GM03348 (cell line): ENCODE results near the gene FUT1.
"Not testable (repeated sequence)": the region's sequence is repeated elsewhere in the genome, so short reads cannot be mapped to it uniquely, and the experiment has no call there.

Experiments used
- DNase-seq: peaks from one replicate; pipeline ENCODE4 v3.0.0; 2012; ENCODE audit warnings: low spot score

Gene FUT1

GRCh38 chr19:48752496-48753365 is at the start of gene FUT1:
TSS of gene FUT1 (minus strand) at chr19:48752641. CDS start at chr19:48751281, 1,360 bp downstream.
- DNase-seq = peak; percentile 72

GRCh38 chr19:48799358-48800300 is 47.2 kb upstream of the FUT1 start:
- DNase-seq = no peak

GRCh38 chr19:48798937-48799336 is 46.5 kb upstream of the FUT1 start:
- no peak for DNase-seq

- no peak for DNase-seq
Observed at GRCh38 chr19:48797103-48797502, 44.7 kb upstream of the FUT1 start.

DNA sequence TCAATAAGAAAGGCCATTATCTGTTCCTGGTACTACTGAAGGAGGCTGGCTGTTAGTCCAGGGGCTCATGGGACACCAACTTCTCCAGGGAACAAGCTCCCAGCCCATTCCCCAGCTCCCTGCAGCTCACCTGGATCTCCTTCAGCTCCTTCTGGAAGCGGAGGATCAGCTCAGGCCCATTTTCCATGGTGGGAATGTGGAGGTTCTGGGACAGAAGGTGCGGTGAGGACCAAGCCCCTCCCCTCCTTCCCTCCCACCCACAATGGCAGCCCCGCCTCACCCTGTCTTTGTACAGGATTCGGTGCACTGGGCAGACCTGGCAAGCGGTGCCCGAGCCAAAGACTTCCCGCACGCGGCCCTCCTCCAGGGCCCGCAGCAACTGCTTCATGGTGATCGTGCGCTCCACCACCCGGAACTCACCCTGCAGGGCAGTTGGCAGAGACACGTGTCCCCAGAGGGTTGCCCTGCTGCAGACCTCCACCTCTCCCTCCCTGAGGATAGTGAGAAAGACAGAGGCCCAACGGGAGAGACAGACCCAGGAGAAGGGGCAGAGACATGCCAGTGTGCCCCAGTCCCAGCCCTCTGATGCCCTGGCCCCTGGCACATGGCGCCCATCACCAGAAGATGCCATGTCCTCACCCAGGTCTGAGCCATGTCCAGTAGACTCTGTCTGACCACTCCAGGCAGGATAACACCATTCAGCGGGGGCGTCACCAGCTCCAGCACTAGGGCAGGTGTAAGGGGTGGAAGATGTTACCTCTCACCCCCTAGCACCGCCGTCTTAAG is 44.0 kb upstream of the FUT1 start:
- DNase-seq = no peak

DNA sequence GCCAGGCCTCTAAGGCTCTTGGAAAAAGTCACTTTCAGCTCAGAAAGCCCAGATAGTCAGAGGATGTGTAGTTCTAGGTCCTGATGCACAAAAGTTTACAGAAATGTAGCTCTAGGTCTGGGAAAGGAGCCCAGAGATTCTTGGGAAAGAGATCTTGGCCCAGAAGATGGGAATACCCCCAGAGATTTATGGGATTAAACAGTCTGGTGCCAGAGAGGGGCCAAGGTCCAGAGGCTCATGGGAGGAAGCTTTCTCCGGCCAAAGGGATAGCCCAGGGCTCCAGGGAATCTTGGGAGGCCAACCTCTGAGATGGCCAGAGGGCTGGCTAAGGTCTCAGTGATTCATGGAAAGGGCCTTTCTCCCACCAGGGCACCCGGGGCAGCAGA is 43.2 kb upstream of the FUT1 start:
- peak; percentile 36 for DNase-seq

DNA sequence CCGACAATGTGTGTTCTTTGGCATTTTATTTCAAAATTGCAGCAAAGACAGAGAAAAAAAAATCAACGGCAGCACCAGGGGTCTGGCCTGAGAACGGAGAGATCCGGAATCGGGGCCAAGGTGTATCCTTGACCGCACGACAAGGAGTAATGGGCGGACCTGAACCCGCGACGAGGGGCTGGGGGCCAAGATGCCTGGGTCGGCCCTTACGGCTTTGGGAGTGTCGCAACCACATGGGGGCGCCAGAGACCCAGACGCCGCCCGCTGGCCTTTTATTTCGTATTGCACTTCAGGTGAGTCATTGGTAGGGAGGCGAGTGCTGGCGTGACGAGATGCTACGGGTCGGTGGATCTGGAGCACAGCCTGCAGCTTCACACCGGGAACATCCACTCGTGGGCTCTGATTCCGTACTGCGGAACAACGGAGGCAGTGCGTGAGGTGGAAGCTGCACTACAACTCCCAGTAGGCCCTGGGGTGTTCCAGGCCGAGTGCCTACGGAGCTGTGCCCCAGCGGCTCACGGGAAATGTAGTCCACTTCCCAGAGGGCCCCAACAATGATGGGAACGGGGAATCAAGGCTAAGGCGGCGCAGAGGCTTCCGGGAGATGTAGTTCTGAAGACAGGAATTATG is 42.7 kb upstream of the FUT1 start:
- peak; percentile 95 for DNase-seq

GRCh38 chr19:48794291-48794690 is 41.9 kb upstream of the FUT1 start:
- DNase-seq = no peak

DNA sequence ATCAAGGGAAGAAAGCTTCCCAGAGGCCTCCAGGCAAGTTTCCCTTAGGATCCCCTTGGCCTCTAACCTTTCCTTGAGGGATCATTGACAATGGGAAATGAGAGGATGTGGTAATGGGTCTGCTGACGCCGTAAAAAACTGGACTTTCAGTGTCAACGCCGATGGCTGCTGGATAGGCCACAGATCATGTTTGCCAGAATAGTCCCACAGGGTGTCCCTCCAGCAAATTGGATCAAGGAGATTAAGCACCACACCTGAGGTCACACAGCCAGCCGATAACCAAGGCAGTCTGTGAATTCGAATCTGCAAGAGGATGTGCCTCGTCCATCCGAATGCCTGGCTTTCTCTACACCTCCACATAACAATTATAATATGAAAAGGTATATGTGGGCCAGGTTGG is 40.8 kb upstream of the FUT1 start:
- no peak for DNase-seq

DNA sequence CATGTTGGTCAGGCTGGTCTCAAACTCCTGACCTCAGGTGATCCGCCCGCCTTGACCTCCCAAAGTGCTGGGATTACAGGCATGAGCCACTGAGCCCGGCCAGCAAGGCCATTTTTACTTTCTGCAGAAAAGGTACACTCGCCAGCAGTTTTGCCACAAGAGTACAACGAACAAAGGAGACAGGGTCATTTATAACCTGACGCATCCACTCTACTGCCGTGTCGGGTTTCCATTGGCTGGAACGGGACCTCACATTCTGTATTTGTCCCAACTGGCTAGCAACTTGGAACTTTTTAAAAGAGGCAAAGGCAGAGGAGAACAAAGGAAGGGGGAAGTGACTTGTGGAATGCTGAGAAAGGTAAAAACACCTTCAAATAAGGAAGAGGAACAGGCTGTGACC is 34.9 kb upstream of the FUT1 start:
- DNase-seq = not testable (repeated sequence)

DNA sequence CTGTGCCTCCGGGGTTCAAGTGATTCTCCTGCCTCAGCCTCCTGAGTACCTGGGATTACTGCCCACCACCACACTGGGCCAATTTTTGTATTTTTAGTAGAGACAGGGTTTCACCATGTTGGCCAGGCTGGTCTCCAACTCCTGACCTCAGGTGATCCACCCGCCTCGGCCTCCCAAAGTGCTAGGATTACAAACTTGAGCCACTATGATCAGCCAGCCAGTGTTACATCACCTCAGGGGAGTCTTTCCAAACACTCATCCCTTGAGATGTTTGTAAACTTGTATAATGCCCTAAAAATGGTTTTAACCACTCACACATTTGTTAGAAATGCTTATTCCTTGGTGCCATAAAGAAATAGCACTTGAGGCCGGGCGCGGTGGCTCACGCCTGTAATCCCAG is 34.0 kb upstream of the FUT1 start:
- not testable (repeated sequence) for DNase-seq

DNA sequence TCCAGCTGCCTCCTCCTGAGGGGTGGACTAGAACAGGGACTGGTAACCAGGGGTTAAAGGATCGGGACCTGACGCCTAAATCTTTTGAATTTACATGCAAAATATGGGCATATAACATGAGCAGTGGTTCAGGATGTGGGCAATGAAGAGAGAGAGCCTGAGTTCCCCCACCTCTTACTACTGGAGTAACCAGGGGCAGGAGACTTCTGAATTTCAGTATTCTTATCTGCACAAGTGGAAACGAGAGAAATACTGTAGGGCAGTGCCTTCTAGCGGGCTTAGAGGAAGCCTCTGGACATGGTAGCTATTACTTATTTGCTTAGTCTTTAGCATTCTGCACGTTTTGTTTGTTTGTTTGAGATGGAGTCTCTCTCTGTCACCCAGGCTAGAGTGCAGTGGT is 32.1 kb upstream of the FUT1 start:
- no peak for DNase-seq

- DNase-seq = no peak
Observed at GRCh38 chr19:48780631-48781391, 28.4 kb upstream of the FUT1 start.

DNA sequence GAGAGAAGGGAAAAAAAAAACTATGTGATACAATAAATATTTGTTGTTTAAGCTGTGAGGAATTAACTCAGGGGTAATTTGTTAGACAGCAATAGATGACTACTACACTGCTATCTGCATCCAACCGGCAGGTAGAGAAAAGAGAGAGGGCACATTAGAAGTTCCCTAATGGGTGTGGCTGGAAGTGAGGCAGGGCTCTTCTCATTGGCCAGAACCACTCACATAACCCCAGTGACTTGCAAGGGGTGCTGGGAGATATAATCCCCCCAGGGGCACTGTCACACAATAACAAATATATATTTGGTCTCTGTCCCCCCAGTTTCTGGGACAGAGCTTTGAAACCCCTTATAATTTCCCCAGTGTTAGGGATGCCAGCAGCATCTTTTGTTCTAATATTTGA is 27.2 kb upstream of the FUT1 start:
- no peak for DNase-seq

DNA sequence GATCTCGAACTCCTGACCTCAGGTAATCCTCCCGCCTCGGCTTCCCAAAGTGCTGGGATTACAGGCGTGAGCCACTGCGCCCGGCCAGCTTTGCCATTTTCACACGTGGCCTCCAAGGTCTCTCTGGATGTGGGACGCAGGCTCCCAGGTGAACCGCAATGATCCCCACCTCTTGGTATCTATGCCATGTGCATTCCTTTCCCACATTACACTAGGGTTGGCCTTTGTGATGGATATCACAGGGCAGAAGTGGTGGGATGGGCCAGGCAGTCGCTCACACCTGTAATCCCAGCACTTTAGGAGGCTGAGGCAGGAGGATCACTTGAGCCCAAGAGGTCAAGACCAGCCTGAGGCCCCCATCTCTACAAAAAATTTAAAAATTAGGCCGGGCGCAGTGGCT is 25.3 kb upstream of the FUT1 start:
- no peak for DNase-seq

DNA sequence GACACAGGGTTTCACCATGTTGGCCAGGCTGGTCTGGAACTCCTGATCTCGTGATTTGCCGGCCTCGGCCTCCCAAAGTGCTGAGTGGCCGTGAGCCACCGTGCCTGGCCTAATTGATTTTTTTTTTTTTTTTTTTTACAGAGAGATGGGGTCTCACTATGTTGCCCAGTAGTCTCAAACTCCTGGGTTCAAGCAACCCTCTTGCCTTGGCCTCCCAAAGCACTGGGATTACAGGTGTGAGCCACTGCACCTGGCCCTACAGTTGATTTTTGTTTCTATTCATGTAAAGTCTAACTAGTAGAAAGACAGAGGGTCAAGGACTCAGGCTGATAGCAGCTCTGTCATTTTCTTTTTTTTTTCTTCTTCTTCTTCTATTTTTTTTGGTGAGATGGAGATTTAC is 24.7 kb upstream of the FUT1 start:
- DNase-seq = no peak

DNA sequence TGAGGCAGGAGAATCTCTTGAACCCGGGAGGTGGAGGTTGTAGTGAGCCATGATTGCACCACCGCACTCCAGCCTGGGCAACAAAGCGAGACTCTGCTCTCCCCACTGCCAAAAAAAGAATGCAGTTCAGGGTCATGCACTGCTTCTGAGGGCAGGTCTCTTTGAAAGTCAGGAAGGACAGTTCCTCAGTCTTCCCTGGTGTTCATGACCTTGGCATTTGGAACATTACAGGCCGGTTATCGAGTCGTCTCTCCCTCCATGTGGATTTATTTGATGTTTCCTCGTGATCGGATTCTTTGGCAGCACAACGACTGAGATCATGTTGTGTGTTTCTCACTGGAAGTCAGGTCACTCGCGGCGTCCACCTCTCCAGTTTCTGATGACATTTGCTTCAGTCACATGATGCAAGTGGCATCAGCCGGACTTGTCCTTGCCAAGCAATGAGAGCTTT is 20.1 kb upstream of the FUT1 start:
- no peak for DNase-seq

DNA sequence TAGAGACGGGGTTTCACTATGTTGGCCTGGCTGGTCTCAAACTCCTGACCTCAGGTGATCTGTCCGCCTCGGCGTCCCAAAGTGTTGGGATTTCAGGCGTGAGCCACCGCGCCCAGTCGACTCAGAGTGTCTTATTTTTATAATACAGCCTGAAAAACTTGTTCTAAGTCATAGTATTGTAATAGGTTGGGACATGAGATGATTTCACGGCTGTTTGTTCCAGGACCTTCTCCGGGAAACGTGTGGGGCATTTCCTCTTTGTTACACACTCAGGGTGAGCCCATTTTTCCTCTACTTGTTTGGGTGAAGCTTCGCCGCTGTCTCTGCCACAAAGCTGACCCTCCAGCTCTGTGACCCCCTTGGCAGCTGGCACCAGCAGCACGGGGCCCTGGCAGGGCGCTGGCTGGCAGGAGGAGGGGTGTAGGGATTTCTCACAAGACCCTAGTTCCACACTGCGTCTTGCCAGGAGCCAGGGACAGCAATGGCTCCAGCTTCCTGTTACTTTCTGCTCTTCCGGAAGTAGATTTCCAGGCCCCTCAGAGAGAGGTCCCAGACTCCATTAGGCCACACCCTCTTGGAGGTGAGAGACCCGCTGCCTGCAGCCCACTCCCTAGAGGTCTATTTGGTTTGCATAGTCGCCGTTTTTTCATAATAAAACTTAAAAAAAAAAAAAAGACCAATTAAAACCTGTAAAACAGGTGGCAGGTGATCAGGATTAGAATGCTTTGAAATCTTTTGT is 18.5 kb upstream of the FUT1 start:
- no peak for DNase-seq

DNA sequence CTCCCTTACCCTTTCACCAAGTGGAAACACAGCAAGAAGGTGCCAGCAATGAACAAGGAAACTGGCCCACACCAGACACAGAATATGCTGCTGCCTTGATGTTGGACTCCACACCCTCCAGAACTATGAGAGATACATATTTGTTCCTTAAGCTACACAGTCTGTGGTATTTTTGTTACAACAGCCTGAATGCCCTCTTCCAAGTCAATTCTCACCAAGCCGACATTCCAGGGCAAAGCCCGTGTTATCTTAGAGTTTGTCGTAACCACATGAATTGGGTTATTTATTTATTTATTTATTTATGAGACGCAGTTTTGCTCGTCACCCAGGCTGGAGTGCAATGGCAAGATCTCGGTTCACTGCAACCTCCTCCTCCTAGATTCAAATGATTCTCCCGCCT is 17.8 kb upstream of the FUT1 start:
- DNase-seq = no peak
